Stimulated activated CD8-positive, alpha-beta memory T cell treated with anti-CD3 and anti-CD28 coated beads, Interleukin-4, amount 100 ng/mL, for 4 hours (primary cell): ENCODE measurements around the gene MTF2.
"Not testable (repeated sequence)": the region's sequence is repeated elsewhere in the genome, so short reads cannot be mapped to it uniquely, and the experiment has no call there.

Source experiments
- DNase-seq, 2 donors: peaks; one replicate each; pipeline ENCODE4 v3.0.0-alpha.2; 2020; ENCODE audit warnings: low read depth in 2 of 2, low spot score in 1 of 2

The MTF2 gene

DNA sequence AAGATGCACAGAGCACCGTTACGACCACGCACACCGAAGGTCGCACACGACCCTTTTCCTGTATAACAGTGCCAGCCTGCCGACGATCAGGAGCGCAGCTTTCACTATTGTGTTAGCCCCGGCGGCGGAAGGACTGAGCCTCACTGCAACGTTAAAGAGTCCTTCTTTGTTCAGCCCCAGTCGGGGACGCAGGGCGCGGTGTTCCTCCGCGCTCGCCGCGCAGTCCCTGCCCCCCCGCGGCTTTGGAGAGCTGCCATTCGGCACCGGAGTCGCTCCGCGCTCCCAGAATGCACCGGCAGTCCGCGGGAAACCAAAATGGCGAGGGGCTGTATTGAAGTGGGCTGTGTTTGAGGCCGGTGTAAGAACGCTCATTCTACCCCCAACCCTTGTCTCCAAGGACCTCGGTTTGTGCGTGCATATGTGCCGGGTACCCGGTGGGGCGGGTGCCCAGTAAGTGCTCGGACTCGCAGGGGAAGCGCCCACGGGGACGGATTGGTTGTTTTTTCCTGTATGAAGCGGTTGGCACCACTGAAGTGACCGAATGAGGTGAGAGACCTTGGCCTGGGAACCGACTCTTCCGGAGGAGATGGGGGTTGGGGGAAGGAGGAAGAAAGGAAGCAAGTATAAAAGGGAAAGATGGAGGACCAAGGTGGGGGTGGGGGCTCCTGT, at the start of gene MTF2:
Gene MTF2, plus strand, starts transcription at position 298 of the 669 bp plus-strand sequence. Its CDS starts 244 bp downstream, at position 542.
- DNase-seq: peak; percentile 83 to 90

- no peak for DNase-seq
These were observed 49.8 kb upstream of the MTF2 start for GRCh38 chr1:93029317-93029716.

DNA sequence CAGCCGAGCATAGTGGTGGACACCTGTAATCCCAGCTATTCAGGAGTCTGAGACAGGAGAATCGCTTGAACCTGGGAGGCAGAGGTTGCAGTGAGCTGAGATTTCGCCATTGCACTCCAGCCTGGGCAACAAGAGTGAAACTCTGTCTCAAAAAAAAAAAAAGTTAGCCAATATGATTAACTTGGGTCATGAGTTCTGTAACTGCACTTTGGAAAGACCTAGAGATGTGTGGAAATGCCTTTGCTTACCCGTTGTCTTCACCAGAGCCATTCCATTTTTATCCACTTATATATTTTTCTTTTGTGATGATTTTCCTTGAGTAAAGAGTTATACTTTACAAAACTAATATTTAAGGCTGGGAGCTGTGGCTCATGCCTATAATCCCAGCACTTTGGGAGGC, 48.9 kb upstream of the MTF2 start:
- DNase-seq: not testable (repeated sequence)

DNA sequence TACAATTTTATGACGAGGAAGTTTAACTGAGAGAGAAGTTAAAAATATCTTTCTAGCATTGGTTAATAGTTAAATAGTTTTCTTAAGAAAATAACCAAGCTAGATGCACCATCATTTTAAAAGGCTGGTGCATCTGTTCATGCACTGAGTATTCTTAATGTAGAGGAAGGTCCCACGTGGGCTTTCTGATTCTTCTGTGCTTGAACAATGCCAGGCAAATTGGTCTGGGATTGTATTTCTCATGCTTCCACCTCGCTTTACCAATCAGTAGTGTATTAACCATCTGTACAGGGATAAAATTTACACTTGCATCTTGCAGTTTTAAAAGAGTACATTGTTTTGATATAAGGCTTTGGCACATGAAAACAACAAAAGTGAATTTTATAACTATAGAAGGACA, 47.4 kb upstream of the MTF2 start:
- DNase-seq: no peak

- DNase-seq: no peak
These were observed 46.1 kb upstream of the MTF2 start for GRCh38 chr1:93033029-93033428.

DNA sequence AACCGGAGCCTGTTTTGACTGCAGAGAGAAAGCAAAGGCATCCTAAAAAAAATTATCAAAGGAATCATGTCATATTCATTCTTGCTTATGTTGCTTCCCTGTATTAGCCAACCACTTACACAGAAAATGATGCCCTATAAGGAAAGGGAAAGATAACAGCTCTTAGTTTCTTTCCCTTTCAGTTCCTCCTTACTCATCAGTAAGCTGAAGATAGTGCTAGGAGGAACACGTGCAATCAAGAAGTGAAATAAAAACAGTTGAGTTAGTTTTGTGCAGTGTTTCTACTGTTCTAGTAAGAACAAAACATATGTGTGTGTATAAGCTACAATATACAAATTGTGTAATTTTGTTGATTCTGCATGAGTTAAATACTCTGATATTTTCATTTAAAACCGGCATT, 45.3 kb upstream of the MTF2 start:
- no peak for DNase-seq

GRCh38 chr1:93034397-93034796, 44.7 kb upstream of the MTF2 start:
- DNase-seq: no peak

DNA sequence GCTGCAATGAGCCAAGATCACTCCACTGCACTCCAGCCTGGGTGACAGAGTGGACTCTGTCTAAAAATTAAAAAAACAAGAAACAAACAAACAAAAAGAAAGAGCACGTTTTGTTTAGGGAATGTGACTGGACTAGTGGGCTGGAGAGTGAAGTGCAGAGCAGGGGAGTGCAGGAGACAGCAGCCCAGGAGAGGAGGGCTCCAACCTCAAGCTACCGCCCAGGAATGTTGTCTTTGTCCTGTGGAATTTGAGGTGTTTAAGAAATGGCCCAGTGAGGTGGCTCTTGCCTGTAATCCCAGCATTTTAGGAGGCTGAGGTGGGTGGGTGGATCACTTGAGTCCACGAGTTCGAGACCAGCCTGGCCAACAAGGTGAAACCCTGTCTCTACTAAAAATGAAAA, 42.4 kb upstream of the MTF2 start:
- DNase-seq: no peak

DNA sequence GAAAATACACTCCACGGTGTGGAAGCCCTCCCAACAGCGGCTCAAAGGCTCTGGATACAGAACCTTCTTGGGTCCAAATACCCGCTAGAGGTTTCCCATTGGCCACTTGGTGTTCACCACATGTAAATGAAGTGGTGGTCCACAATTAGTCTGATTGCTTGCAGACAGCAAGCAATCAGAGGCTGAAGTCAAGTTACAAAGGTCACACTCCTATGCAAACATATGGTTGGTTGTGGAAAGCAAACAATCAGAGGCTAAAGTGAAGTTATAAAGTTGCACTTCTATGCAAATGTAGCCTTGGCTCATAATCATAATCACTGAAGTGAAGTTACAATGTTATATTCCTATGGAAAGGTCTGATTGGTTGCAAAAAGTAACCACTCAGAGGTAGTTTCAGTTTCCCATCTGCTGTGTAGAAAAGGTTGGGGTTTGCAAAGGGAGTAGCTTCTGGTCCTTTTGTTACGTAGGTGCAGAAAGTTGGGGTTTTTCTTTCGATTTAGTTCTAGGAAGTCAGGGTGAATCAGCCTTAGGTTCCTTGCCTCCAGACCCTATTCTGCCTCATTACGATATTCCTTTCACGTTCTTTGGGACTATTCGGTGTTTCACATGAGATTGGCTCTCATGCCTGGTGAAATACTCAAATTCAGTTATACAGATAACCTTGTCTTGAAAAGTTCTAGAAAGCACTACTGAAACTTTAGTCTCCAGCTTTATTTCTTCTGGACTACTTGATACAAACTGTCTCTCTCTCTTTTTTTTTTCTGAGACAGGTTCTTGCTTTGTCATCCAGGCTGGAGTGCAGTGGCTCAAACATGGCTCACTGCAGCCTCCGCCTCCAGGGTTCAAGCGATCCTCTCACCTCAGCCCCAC, 36.7 kb upstream of the MTF2 start:
- no peak for DNase-seq

DNA sequence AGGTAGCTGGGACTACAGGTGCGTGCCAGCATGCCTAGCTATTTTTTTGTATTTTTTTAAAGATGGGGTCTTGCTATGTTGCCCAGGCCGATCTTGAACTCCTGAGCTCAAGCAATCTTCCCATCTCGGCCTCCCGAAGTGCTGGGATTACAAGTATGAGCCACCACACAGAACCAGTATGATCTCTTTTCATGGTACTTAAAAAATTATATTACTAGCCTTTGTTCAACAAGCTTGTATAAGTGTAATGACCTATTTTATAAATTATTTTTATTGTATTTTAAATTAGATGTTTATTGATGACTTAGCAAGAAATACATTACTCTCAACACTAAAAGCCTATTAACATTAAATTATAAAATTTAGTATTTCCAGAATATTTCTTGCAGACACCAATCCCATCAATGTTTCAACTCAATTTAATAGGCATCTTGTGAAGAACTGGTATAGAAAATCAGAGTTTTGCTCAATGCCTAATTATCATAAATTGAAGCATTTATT, 36.0 kb upstream of the MTF2 start:
- DNase-seq: no peak

DNA sequence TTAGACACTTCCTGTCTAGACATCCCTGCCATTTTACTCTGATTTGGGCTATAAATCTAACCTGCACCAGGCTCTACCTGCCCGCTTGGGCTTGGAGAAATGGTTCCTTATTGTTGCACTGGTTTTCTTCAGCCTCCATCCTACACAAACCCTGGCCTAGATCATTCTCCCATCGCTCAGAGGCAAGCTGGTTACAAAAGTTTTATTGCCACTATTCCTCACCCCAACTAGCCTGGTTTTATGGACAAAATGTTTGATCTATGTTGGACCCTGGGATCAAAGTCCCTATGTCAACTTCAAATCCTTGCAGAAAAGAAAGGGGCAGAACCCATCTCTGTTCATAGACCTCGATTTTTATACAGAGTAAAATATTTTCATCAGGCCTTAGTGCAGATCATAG, 31.5 kb upstream of the MTF2 start:
- no peak for DNase-seq

GRCh38 chr1:93051961-93052360, 27.1 kb upstream of the MTF2 start:
- DNase-seq: no peak

- no peak for DNase-seq
These were observed 22.9 kb upstream of the MTF2 start for GRCh38 chr1:93056214-93056613.

DNA sequence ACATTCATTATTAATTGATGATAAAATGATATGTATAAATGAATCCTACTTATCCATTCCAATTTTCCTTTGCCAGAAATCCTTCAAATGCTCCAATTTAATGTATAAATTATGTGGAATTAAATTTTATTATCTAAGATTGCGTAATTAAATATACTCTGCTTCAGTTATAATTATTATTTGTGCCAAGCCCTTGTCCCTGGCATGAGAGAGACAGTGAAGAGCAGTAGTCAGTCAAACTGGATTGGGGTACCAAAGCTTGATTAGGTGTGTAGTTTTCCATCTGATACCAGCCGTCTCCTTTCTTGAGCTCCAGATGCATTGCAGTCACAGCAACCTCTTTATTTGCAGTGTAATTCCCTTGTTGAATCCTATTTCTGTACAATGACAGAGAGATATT, 22.4 kb upstream of the MTF2 start:
- no peak for DNase-seq

DNA sequence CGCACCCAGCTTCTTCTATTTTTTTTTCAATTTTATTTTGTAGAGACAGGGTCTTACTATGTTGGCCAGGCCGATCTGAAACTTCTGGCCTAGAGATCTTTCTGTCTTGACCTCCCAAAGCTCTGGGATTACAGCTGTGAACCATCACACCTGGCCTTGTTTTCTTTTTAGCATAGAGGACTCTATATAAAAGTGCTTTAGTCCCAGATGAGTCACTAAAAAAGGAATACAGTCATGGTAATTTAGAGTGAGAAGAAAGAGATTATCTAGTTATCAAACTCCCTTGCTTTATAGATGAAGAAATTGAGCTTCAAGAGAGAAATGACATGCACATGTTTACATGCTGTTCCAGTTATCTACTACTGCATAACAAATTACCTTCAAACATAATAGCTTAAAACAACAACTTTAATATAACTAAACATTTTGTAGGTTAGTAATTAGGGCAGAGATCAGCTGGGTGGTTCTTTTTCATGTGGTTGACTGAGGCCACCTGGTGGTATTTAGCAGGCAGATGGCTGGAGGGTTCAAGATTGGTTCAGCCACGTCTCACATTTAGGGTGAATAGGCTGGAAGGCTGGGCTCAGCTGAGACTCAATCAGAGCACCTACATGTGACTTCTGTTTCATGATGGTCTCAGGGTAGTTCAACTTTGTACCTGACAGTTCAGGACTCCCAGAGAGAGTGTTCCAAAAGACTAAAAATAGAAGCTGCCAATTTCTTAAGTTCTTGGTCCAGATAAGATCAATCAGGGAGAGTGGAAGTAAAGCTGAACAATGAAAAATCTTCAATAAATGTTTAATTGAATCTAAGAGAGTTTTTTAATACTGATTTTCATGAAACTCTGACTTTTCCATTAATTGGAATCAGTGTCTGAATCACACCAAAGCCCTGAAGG, 16.9 kb upstream of the MTF2 start:
- DNase-seq: no peak

- no peak for DNase-seq
These were observed 2.8 kb upstream of the MTF2 start for GRCh38 chr1:93076268-93076667.

DNA sequence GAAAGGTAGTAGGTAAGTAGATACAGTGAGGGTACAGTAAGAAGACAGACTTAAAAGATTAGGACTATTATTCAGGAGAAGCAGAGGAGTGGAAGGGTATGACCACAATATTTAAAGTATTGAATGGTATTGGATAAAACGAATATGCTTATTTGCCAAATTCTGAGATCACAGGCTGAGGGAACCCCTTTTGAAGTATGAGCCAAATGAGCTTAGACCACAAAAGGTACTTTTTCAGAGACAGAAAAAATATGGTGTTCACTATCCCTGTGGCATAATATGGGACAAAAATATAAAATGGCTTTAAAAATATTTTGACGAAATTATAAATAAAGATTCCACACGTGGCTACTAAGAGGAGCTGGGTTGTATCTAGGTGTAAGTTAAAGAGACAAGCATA, 880 bp upstream of the MTF2 start:
- no peak for DNase-seq

DNA sequence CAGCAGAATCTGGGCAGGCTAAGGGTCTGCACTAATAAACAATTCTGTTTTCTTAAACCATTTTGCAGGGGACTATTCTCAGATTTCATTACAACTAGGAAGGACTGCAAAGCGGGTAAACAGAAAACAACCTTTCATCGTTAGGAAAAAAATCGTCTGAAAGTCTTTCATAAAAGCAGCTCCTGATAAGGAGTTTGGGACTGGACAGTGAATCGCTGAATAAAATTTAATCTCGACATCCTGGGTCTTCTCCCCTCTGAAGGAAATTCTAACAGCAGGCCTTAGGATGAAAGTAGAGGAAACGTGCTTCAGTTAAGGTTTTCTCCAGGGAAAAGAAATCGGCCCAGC, 471 bp upstream of the MTF2 start:
- DNase-seq: no peak

DNA sequence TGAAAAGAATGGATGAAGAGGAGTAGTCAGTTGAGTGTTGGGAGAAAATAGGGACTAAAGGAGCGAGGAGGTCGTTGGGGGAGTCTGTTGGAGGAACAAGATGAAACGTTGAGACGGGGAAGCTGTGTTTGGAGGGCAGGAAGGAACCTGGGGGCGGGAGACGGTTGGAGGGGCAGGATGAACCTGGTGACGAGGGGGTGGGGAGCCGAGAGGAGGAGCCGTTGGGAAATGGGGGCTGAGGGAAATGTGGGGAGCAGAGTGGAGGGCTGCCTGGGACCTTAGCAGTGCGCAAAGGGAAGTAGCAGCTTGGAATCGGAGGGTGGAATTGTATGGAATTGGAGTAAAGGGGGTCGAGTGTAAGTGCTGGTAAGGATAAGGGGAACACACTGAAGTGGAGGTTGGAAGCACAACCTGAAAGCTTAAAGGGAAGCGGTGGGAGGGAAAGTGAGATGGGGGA, 630 bp downstream of the MTF2 start:
- DNase-seq: no peak

DNA sequence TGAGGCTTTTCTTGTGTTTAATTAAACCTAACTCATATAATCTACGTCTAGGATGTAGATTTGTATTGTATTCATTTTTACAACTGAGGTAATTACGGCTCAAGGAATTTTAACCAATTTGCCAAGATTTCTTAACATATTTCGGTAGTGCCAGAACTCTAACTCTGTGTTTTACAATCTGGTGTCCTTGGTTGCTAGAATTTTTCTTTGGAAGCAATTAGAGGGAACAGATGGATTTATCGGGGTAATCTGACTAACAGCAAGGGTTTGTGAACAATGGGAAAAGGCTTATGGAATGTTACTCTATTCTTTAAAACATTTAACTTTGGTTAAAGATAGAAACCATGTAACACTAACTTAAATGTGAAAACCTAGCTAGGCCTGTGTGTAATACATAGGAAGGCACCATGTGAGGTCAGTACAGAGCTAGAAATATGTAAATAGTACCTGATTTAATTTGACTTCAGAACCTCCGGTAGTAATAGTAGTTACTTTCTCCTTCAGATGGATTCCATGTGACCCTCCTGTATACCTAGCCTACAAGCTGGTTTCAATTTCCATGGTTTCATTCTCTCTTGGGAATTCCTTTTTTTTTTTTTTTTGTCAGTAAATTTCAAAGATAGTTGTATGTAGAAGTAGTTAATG, 1.2 kb downstream of the MTF2 start:
- no peak for DNase-seq

- no peak for DNase-seq
These were observed 2.6 kb downstream of the MTF2 start for GRCh38 chr1:93081716-93082115.
